Measurements from ENCODE around the gene GSE1. TPM values are rescaled to one million over a fixed set of nuclear protein-coding genes. Genes with fewer than 3 reads are reported as not detected.

Gene GSE1
- total RNA-seq, 1 experiment from 2014 or later: 38.4 TPM

DNA sequence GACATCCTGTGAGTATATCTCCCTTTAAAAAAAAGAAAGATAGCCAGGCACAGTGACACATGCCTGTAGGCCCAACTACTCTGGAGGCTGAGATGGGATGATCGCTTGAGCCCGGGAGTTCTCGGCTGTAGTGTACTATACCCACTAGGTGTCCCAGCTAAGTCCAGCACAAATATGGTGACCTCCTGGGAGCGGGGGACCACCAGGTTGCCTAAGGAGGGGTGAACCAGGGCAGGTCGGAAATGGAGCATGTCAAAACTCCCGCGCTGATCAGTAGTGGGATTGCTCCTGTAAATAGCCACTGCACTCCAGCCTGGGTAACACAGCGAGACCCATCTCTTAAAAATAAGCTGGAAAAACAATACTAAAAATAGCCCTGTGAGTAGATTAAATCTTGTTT lies 46.2 kb downstream of the GSE1 start:
- Histone ChIP-seq H3K9me3 (ENCODE audit: low read length) (no peaks in the 10 kb centered on the region), H3K4me2 (ENCODE audit: low read length) (no peak overlapping the region), H3K4me1 (ENCODE audit: insufficient read depth, low read length) (no peaks in the 10 kb centered on the region), H3K27ac (ENCODE audit: low read length) (no peak overlapping the region), H3F3A (ENCODE audit: low read length, unreplicated experiment) (no peaks in the 10 kb centered on the region), H3K36me3 (ENCODE audit: low read depth, low read length) (peaks cover 11% of the 10 kb centered on the region; the same call in 1 of the 2 replicates), H2AFZ (ENCODE audit: low read length) (no peak overlapping the region), H3K9ac (ENCODE audit: low read length) (no peak overlapping the region), H4K20me1 (ENCODE audit: low read length) (no peaks in the 10 kb centered on the region), H3K4me3 (ENCODE audit: low read length) (no peak overlapping the region), H3K27me3 (ENCODE audit: low read length) (no peaks in the 10 kb centered on the region), H3K9me2 (replicated peaks; ENCODE audit: low read length) (no peaks in the 10 kb centered on the region), H3K79me2 (ENCODE audit: low read length) (no peaks in the 10 kb centered on the region)
- no TSS peak for BruUV-seq (replicated peaks)
- intact Hi-C loops (cut with micrococcal nuclease): no loop called here
- DNase-seq: no peak
- CTCF ChIA-PET: interaction anchor here (0.6 kb wide), 1 partner anchor 84 kb away, joined by 11 read pairs; no protein-coding TSS in a partner anchor
- POLR2A ChIA-PET (ENCODE audit: unreplicated experiment): no interaction called here
- ATAC-seq: no peak
- TF ChIP-seq, protein P1, sequence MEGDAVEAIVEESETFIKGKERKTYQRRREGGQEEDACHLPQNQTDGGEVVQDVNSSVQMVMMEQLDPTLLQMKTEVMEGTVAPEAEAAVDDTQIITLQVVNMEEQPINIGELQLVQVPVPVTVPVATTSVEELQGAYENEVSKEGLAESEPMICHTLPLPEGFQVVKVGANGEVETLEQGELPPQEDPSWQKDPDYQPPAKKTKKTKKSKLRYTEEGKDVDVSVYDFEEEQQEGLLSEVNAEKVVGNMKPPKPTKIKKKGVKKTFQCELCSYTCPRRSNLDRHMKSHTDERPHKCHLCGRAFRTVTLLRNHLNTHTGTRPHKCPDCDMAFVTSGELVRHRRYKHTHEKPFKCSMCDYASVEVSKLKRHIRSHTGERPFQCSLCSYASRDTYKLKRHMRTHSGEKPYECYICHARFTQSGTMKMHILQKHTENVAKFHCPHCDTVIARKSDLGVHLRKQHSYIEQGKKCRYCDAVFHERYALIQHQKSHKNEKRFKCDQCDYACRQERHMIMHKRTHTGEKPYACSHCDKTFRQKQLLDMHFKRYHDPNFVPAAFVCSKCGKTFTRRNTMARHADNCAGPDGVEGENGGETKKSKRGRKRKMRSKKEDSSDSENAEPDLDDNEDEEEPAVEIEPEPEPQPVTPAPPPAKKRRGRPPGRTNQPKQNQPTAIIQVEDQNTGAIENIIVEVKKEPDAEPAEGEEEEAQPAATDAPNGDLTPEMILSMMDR (conservative IDR thresholded peaks at IDR 0.05; ENCODE audit: low read depth, low read length): no peak
- no peak for TF ChIP-seq EZH2 (IDR thresholded peaks at IDR 0.05; ENCODE audit: low read length, unreplicated experiment)
- no peak for TF ChIP-seq EZH2phosphoT487 (IDR thresholded peaks at IDR 0.05; ENCODE audit: borderline replicate concordance, low read length)

DNA sequence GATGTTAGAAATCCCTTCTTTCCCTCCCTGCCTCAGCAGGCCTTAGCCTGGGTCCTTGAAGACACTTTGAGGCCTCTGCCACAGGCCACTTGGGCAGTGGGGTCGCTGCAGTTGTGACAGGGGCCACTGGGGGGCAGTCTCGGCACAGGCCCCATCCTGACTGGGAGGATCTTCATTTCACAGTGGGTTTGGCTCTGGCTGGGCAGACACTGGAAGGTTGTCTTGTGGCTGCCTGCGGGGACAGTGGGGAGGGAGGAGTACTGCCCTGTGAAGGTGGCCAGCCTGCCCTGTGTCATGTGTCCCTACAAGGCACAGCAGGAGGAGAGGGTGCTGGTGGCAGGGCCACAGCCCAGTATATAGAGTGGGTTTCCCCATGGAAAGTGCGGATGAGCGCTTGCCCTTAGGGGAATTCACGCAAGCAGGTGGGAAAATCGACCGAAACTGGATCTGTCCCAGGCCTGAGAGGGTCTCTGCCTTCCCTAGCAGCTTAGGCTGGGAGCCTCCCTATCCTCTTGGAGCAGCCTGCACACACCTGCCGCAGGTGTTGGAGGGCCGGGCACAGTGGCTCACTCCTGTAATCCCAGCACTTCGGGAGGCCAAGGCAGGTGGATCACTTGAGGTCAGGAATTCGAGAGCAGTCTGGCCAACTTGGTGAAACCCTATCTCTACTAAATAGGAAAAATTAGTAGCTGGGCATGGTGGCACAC lies 46.8 kb downstream of the GSE1 start:
- DNase-seq (peak; percentile 58), ATAC-seq (peak; percentile 84)
- Histone ChIP-seq H3K4me1 (ENCODE audit: insufficient read depth, low read length) (no peaks in the 10 kb centered on the region), H3F3A (ENCODE audit: low read length, unreplicated experiment) (no peaks in the 10 kb centered on the region), H3K9me3 (ENCODE audit: low read length) (no peaks in the 10 kb centered on the region), H3K79me2 (ENCODE audit: low read length) (no peaks in the 10 kb centered on the region), H2AFZ (ENCODE audit: low read length) (no peak overlapping the region), H3K4me3 (ENCODE audit: low read length) (no peak overlapping the region), H3K36me3 (ENCODE audit: low read depth, low read length) (peaks cover 11% of the 10 kb centered on the region; the same call in 1 of the 2 replicates), H3K27ac (ENCODE audit: low read length) (no peak overlapping the region), H4K20me1 (ENCODE audit: low read length) (no peaks in the 10 kb centered on the region), H3K4me2 (ENCODE audit: low read length) (no peak overlapping the region), H3K9me2 (replicated peaks; ENCODE audit: low read length) (no peaks in the 10 kb centered on the region), H3K9ac (ENCODE audit: low read length) (no peak overlapping the region), H3K27me3 (ENCODE audit: low read length) (no peaks in the 10 kb centered on the region)
- TF ChIP-seq, protein P1 (conservative IDR thresholded peaks at IDR 0.05; ENCODE audit: low read depth, low read length): peak; percentile 88
- TF ChIP-seq EZH2phosphoT487 (IDR thresholded peaks at IDR 0.05; ENCODE audit: borderline replicate concordance, low read length): no peak
- TF ChIP-seq EZH2 (IDR thresholded peaks at IDR 0.05; ENCODE audit: low read length, unreplicated experiment): no peak
- no TSS peak for BruUV-seq (replicated peaks)
- ChIA-PET POLR2A (ENCODE audit: unreplicated experiment) (no interaction called here), CTCF (interaction anchor here (0.6 kb wide), 1 partner anchor 84 kb away, joined by 11 read pairs; no protein-coding TSS in a partner anchor)
- intact Hi-C loops (cut with micrococcal nuclease): no loop called here

Data from PC-3 (cell line).